Epithelial cell of proximal tubule (primary cell): ENCODE results near the gene AIF1L. TPM values are rescaled to one million over a fixed set of nuclear protein-coding genes. Genes with fewer than 3 reads are reported as not detected.
"Not testable (repeated sequence)": the region's sequence is repeated elsewhere in the genome, so short reads cannot be mapped to it uniquely, and the experiment has no call there.

Experiments
- DNase-seq: peaks from one replicate; pipeline ENCODE4 v3.0.0-alpha.2; 2011; ENCODE audit warnings: low read depth
- H3K4me3 ChIP-seq: 2 replicates; pipeline ENCODE4 v1.5.1; 2011; ENCODE audit warnings: low read depth, mild to moderate bottlenecking, low read length
- total RNA-seq: library from RNA; depleted of rRNA; stranded (reverse); fragments of >200 nt; gene quantifications from 2 replicates; pipeline ENCODE4 v1.2.3, GENCODE V29; 2015
- TF ChIP-seq, protein P1 (sequence below): conservative IDR thresholded peaks from 2 replicates; pipeline ENCODE4 v1.5.1; 2012; ENCODE audit warnings: low read depth, mild to moderate bottlenecking, low read length

Gene AIF1L
- total RNA-seq, 1 donor from 2014 or later: 71.6 TPM

DNA sequence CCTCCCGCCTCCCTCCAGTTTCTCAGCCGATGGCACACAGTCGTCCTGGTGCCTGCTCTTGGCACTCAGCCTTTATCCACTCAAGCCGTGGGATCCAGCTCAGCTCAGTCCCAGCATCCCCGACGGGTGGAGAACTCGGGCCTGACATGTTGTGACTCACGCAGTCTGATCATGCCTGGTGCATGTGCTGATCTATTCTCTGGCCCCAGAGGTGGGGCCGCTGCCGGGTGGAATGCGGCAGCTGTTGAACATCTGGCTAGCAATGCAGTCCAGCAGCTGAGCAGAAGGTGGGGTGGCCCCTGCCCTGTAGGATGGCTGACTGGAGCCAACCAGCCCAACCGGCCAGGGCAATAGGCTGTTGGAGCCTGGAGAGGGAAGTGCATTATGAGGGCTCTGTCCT lies 1.7 kb upstream of the AIF1L start:
- DNase-seq: no peak
- TF ChIP-seq, protein P1, sequence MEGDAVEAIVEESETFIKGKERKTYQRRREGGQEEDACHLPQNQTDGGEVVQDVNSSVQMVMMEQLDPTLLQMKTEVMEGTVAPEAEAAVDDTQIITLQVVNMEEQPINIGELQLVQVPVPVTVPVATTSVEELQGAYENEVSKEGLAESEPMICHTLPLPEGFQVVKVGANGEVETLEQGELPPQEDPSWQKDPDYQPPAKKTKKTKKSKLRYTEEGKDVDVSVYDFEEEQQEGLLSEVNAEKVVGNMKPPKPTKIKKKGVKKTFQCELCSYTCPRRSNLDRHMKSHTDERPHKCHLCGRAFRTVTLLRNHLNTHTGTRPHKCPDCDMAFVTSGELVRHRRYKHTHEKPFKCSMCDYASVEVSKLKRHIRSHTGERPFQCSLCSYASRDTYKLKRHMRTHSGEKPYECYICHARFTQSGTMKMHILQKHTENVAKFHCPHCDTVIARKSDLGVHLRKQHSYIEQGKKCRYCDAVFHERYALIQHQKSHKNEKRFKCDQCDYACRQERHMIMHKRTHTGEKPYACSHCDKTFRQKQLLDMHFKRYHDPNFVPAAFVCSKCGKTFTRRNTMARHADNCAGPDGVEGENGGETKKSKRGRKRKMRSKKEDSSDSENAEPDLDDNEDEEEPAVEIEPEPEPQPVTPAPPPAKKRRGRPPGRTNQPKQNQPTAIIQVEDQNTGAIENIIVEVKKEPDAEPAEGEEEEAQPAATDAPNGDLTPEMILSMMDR: no peak
- H3K4me3 ChIP-seq: no peak overlapping the region

DNA sequence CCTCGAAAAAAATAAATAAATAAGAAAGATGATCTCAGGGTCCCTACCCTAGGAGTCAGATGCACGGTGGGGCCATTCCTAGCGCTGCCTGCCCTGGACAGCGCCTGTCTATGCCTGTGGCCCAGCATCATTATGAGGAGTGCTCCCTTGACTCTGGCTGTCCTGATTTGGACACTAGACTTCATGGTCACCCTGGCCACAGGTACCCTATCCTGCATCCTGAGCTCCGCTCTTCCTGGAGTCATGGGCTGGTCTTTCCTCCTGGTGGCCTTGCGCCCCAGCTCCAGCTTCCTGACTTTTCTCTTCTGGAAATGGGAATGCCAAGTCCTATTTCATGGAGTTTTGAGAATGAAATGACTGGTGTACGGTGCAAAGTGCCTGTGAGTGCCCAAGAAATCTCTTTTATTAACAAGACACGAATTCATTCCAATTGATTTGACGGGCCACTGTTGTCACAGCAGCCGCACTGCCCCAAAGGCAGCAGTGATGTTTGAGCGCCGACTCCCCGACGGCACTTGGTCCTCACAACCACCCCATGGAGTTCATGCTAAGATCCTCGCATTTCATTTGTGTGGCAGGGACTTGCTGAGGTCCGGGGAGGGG lies 564 bp upstream of the AIF1L start:
- H3K4me3 ChIP-seq: peak overlapping the region; percentile 52
- no peak for DNase-seq
- TF ChIP-seq, protein P1: no peak

DNA sequence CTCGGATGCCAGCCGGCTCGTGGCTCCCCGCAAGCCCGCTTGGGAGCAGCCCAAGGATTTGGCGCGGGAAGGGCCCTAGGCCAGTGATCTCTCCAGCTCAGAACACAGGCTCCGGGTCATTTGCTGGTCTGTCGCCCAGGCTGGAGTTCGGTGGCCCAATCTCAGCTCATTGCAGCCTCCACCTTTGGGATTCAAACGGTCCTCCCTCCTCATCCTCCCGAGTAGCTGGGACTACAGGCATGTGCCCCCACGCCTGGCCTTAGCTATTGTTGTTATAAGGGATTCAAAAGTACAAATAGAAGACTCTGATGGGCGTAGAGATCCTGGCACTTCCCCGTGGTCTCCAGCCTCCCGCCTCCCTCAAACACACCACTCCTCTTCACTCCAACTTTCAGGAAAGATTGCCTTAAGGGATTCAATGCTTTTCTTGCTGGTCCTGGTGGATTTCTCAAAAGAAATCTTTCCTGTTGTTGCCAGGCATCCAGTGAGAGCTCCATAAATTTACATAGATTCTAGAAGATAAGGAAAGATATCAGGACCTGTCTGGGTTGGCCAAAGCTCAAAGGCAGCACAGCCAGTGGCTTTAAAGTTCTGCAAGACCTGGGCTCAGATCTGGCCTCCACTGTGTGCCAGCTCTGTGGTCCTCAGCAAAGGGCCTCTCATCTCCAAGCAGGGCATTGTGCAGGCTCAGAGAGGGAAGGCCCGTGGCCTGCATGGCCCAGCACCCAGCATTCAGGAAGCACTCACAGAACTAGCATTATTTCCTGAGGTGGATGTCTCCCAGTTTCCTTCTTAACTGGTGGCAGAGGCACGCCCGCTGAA lies 1.0 kb downstream of the AIF1L start:
- TF ChIP-seq, protein P1: no peak
- peak overlapping the region; percentile 52 for H3K4me3 ChIP-seq
- no peak for DNase-seq

DNA sequence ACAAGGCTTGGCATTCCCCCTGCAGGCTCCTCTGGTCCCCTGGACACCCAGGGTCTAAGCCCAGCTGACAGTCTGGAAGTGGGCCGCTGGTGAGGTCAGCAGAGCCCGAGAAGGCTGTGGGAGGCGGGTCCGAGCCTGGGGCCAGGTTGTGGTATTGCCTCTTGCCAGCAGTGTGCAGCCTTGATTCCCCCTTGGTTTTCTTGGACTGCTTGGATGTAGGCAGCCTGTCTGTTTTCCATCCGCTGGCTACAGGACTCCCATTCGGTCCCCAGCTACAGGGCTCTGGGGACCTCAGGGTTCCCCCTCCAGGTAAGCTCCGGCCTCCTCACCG lies 1.6 kb downstream of the AIF1L start:
- no peak overlapping the region for H3K4me3 ChIP-seq
- DNase-seq: no peak
- TF ChIP-seq, protein P1: no peak

DNA sequence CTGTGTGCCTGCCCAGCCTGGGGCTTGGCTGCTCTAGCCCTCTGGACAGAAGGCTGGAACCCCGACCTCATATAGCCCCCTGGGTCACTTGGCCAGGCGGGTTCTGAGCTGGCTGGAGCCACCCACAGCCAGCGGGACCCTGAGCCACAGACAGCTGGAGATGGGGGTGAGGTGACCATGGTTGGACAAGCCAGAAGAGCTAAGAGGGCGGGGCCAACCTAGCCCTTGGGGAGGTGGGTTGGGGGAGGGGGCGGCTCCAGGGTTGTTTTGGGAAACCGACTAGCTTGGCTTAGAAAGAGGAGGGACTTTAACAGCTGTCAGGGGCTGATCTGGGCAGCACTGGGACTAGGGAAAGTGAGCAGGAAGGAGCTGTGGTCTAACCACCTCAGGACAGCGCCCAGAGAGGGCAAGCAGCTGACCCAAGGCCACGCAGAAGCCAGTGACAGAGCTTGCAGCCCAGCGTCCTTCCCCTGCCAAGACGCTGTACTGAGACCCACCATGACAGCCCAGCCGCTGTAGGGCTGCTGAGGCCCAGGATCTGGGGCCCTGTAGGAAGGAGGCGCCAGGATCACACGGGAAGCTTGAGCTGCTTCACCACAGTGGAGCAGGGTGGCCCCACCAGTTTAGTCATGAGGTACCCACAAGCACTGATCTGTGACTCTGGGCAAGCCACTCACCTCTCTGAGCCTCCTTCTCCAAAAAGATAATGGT lies 2.2 kb downstream of the AIF1L start:
- no peak overlapping the region for H3K4me3 ChIP-seq
- no peak for DNase-seq
- TF ChIP-seq, protein P1: no peak

DNA sequence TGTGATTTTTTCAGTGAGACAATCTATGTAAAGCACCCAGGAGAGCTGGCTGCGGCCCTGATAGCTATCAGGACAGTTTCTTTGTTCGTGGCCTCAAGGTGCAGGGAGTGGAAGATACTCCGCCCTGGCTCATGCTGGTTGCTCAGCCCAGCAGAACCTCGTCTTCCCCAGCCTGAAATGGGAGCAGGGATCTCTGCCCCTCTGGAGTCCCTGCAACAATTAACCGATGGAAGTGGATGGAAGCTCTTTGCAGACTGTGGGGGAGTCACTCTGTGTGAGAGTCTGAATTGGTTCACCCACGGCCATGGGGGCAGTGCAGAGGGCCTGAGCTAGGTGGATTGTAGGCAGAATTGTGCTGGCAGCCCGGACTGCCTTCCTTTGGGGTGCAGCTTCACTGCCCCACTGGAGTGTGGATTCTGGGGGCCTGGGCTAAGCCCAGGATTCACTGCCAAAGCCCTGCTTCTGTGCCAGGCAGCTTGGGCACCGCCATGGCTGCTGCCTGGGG lies 2.8 kb downstream of the AIF1L start:
- H3K4me3 ChIP-seq: no peak overlapping the region
- TF ChIP-seq, protein P1: no peak
- no peak for DNase-seq

DNA sequence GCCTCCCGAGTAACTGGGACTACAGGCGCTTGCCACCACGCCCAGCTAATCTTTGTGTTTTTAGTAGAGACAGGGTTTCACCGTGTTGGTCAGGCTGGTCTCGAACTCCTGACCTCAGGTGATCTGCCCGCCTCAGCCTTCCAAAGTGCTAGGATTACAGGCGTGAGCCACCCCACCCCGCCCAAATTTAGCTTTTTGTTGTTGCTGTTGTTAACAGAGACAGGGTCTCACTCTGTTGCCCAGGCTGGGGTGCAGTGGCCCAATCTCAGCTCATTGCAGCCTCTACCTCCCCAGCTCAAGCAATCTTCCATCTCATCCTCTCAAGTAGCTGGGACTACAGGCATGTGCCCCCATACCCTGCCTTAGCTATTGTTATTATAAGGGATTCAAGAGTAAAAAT lies 3.5 kb downstream of the AIF1L start:
- DNase-seq, H3K4me3 ChIP-seq: not testable (repeated sequence)
